Ovary (tissue), 3 donors: ENCODE results near the gene YLPM1.

Experiments used
- CTCF ChIP-seq, 3 donors: fragments of 450-650 bp in 2 of 3; fragments of 200-600 bp in 1 of 3; IDR thresholded peaks; one replicate each; pipeline versions ENCODE4 v1.5.1 to v1.8.0; 2016 to 2022; ENCODE audit warnings: antibody characterized with exemption in 3 of 3, mild to moderate bottlenecking in 1 of 3
- EP300 ChIP-seq: sonication (generic); formaldehyde crosslinking; IDR thresholded peaks from one replicate; pipeline ENCODE4 v1.6.1; 2017; ENCODE audit warnings: antibody characterized with exemption
- POLR2A ChIP-seq: fragments of 450-650 bp; IDR thresholded peaks from one replicate; pipeline ENCODE4 v1.6.1; 2017; ENCODE audit warnings: antibody characterized with exemption, mild to moderate bottlenecking, moderate library complexity
- donor health status: DM: no; HTN: no; CAD: no.

GRCh38 chr14:74855945-74856344 lies 92.8 kb downstream of the YLPM1 start:
- TF ChIP-seq CTCF (IDR thresholded peaks at IDR 0.05) (no peak), POLR2A (no peak), EP300 (no peak)
